ENCODE data around the gene LANCL1.
A peak's percentile ranks its signal among the peaks of the same experiment; 100 is the strongest.
"Not testable (repeated sequence)": the region's sequence is repeated elsewhere in the genome, so short reads cannot be mapped to it uniquely, and the experiment has no call there.

The LANCL1 gene

GRCh38 chr2:210459407-210459806 is 17.2 kb downstream of the LANCL1 start:
- DNase-seq (ENCODE audit: low spot score), result no peak

GRCh38 chr2:210458395-210458794 is 18.2 kb downstream of the LANCL1 start:
- no peak for DNase-seq (ENCODE audit: low spot score)

DNA sequence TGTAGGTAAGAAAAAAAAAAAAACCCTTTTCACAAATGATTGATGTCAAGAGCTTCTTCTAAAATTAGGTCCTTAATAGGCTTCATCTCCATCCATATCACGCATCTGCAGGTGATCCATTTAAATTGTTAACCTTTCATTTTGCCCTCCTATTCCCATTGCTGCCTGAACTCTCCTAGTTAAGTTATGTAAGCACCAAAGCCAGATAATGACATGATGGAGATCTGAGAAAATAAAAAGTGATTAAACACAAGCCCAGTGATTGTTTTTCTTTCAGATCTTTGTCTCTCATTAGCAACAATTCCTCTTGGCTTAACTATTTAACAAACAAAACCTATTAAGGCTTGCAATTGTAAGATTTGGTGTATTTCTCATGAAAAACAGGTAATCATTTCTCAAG is 20.0 kb downstream of the LANCL1 start:
- DNase-seq (ENCODE audit: low spot score), result no peak

DNA sequence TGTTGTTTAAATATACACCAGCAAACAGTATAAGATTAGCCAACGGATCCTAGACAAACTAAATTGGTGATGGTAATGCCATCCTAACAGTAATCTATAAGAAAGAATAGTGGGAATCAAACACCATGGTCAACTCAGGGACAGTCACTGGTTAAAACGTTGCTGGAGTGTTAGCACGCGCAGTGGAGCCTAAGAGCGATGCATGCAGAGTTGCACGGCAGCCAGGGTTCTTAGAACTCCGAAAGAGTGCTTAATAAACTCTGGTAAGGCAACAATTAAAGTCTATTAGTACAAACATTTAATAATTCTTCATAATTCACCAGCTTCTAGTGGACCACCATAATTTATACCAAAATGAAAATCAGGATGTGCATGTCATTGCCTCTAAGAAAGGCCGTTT is 22.2 kb downstream of the LANCL1 start:
- DNase-seq (ENCODE audit: low spot score), result no peak

- DNase-seq (ENCODE audit: low spot score), result no peak
Measured at GRCh38 chr2:210452194-210452593, 24.4 kb downstream of the LANCL1 start.

DNA sequence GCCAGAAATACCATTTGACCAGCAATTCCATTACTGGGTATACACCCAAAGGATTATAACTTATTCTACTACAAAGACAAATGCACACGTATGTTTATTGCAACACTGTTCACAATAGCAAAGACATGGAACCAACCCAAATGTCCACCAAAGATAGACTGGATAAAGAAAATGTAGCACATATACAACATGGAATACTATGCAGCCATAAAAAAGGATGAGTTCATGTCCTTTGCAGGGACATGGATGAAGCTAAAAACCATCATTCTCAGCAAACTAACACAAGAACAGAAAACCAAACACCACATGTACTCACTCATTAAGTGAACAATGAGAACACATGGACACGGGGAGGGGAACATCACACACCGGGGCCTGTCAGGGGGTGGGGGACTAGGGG is 25.6 kb downstream of the LANCL1 start:
- DNase-seq (ENCODE audit: low spot score), result not testable (repeated sequence)

DNA sequence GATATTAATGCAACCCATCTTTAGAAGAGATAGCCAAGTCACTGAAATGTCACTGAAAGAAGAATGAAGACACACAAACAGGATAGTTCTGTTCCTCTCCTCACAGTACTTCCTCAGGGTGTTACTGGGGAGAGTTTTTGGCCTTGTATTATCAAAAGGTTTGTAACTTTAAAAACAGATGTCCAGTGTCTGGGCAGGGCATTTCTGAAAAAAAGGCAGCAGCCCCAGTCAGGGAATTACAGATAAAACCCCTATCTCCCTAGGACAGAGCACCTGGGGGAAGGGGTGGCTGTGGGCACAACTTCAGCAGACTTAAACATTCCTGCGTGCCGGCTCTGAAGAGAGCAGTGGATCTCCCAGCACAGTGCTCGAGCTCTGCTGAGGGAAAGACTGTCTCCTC is 30.8 kb downstream of the LANCL1 start:
- DNase-seq (ENCODE audit: low spot score), result no peak

DNA sequence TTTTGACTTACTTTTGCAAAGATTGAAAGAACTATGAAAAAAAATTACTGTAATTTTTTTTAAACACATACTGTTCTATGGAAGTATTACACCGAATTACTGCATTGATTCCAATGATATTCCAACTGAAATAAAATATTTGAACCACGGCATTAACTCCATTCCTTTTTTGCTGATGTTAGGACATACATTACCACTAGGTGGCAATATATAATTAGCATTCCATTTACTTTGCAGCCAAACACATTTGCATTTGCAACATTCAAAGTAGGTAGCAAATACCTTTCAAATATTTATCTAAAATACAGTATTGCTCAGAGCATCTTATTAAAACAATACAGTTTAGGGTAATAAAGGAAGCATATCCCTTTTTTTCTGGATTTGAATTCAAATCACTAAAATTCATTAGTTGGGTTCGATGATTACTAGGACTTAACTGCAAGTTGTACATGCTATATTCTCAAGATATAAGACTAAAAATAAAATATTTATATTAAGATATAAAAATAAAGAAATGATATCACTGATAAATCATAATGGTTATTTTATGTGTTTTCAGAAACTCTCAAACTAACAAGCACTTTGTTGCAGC is 31.3 kb downstream of the LANCL1 start:
- DNase-seq (ENCODE audit: low spot score), result peak; percentile 37

- no peak for DNase-seq (ENCODE audit: low spot score)
Measured at GRCh38 chr2:210443527-210443926, 33.0 kb downstream of the LANCL1 start.

GRCh38 chr2:210442878-210443277 is 33.7 kb downstream of the LANCL1 start:
- DNase-seq (ENCODE audit: low spot score), result no peak

DNA sequence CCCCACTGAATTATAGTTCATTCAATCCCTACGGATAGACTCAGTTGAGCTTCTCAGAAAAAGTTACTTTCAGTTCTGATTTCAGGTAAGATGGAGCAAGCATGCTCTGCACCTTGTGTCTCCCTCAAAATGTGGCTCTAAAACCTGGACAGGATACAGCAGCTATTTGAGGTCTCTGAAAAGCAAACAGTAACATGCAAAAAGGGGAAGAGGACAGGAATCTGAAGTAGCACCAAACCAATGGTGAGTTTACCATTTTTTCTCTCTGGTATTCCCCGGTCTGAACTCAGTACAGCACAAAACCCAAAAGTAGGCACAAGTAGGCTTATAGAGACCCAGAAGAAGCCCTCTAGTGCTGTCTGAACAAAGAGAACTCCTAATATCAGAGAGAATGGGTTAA is 34.1 kb downstream of the LANCL1 start:
- no peak for DNase-seq (ENCODE audit: low spot score)

DNA sequence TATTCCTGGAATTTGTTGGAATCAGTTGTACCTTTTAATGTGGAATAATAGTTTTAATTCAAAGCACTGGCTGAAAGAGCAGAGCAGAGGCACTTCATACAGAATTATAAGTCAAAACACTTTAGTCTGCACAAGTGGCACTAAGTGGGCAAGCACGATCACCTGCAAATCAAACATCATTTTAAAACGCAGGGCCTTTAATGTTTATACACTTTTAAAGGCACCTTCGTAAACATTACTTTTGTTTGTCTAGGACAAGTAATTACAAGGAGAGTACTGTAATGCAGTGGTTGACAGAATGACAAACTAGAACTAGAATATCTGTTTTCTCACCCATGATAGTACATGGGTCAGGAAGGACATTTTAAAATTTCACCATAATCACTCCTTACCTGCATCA is 36.4 kb downstream of the LANCL1 start:
- no peak for DNase-seq (ENCODE audit: low spot score)

DNA sequence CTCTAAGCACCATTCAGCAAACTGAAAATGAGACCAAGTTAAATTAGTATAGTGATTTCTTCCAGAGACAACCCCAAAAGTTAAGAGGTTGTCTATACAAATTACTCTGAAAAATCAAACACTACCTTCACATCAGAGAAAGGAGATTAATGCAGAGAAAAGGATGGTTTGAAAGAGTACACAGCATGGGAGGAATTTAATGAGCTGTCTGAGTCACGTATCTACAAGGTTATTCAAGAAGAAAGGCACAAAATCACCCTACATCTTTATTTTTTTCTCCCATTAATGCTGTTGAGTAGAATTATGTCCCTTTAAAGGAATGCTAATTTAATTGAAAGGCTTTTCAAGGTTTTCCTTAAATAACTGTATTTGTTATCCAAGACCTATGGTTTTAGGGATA is 41.1 kb downstream of the LANCL1 start:
- no peak for DNase-seq (ENCODE audit: low spot score)

DNA sequence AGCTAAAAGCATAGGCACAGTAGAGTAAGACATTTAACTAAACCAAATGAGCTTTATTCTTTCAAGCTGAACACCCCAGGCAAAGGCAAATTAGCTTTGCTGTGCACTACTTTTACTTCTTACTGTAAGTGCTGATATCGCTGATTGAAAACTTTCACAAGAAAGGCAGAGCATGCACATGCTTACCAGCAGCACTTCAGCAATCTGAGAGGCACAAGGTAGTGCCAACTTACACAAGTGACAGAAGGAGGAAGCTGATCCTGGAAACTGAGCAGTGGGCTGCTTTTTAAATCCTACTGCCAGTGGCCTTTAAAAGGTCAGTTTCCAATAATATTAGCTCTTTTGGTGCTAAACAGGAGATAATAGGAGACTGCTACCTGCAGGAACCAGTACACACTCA is 43.9 kb downstream of the LANCL1 start:
- no peak for DNase-seq (ENCODE audit: low spot score)

GRCh38 chr2:210429403-210430137 is 47.0 kb downstream of the LANCL1 start:
- DNase-seq (ENCODE audit: low spot score), result no peak

DNA sequence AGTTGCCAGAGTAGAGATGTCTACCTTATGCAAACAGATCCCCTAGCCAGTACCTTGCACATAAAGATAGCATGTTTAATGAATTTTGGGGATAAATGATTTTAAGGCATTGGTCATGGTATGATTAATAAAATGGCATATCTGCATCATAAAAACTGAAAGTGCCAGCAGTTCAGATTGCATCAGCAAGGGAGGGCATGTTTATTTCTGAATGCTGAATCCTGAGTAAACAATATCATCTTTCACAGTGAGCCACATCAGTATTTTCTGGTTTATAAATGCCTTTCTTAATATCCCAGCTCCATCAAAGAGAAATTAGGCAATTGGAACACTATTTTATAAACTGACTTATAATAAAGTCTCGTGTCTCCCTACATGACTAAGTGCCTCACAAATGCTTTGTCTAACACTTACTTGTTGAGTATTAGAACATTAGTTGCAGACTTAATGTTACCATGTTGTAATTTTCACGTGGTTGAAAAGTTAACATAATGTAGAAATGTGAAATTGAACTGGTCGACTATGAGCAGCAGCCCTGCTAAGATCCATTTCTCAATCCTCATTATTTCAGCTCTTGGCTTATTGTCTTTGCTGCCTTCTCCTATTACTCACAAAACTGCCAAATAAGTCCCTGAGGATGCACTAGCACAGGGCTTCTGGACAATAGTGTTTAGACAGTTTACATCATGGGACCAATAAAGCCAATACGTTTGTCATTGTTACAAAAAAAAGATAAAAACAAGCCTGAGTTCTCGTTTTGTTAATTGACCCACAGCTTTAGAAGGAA is 48.0 kb downstream of the LANCL1 start:
- DNase-seq (ENCODE audit: low spot score), result no peak

DNA sequence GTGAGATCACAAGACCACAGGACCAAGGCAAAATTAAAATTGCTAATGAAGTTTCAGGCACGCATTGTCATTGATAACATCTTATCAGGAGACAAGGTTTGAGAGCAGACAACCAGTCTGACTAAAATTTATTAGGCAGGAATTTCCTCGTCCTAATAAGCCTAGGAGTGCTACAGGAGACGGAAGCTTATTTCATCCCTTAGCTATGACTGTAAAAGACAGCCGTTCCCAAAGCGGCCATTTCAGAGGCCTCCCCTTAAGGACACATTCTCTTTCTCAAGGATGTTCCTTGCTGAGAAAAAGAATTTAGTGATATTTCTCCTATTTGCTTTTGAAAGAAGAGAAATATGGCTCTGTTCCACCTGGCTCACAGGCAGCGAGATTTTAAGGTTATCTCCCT is 49.2 kb downstream of the LANCL1 start:
- DNase-seq (ENCODE audit: low spot score), result not testable (repeated sequence)

DNA sequence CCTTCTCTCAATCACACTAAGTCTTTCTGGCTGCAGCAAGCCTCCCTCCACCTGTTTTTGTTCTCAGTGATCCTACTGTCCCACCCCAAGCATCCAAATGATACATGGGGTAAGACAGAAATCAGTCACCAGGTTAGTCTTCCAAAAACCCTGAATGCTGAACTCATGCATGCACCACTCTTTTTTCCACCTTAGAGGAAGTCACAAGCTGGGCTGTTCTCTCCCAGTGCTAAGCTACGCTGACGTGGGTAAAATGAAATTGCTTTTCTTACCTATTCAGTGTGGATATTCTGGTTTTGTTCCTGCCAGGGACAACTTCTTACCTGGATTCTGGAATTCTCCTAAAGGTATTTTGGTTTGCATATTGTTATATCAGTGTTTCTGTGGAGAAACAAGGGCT is 54.2 kb downstream of the LANCL1 start:
- DNase-seq (ENCODE audit: low spot score), result no peak

DNA sequence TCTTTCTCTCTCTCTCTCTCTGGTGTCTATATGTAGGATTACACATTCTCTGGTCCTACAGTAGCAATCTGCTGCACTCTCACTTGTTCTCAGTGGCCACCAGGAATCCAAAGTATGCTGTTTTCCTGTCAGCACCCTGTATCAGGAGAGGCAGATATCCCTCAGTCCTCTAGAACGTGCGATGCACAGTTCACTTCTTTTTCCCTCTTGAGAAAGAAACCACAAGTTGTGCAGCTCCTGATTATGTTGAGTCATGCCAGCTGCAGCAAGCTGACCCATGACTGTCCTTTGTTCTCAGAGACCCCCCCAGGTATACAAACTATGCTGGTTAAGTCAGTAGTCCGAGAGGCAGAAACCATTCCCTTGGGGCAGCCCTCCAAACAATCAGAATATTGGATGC is 54.6 kb downstream of the LANCL1 start:
- DNase-seq (ENCODE audit: low spot score), result no peak

DNA sequence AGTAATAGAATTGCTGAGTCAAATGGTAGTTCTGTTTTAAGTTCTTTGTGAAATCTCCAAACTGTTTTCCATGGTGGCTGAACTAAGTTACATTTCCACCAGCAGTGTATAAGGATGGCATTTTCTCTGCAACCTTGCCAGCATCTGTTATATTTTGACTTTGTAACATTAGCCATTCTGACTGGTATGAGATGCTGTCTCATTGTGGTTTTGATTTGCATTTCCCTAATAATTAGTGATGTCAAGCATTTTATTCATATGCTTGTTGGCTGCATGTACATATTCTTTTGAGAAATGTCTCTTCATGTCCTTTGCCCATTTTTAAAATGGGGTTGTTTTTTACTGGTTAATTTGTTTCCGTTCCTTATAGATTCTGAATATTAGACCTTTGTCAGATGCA is 63.9 kb downstream of the LANCL1 start:
- DNase-seq (ENCODE audit: low spot score), result no peak

GRCh38 chr2:210410542-210410941 is 66.0 kb downstream of the LANCL1 start:
- no peak for DNase-seq (ENCODE audit: low spot score)

DNA sequence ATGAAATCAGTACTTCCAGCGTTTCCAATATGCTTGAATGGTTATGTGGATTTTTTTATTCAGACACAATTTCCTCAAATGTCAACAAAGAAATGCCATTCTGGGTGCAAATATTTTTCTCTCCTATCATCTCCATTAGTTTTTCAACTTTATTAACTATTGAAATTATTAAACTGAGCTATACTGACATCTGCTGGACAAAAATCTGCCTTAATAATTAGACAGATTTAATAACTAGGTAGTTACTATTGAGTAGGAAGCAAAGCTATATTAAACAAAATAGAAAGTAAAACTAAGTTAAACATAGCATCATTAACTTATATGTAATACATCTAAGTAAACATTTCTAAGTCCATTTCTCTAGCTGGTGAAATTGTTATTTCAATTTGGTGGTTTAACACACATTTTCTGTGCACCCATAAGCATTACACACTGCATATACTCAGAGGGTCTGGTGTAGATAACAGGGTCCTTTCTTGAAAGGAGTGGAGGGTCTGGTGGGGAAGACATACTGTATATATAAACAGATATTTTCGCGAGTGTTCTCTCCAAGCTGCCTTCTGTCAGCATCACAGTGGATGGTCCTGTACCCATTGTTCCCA is 77.0 kb downstream of the LANCL1 start:
- peak; percentile 8 for DNase-seq (ENCODE audit: low spot score)

DNA sequence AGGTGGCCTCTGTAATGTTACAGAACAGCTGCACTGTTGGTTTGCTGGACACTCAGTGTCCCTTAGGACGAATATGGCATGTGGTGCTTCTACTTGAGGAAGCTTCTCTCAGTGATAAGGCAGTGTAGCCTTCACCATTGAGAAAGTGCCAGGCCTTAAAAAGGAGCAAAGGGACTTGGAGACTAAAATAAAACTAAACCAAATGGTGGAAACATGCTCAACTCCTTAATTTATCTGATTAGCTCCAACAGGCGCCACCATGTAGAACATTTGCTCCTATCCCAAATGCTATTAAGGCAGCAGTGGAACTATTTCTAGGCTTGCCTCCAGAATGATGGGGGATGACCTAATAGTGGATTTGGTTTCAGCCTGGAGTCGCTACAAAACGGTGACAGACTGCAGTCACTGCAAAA is 84.1 kb downstream of the LANCL1 start:
- no peak for DNase-seq (ENCODE audit: low spot score)
